HepG2 (cell line): Measurements from ENCODE around the gene CHL1. TPM values are rescaled to one million over a fixed set of nuclear protein-coding genes. Genes with fewer than 3 reads are reported as not detected.

Experiments
- ATAC-seq: fragments of 200-7000 bp; cut with Tn5 transposase; 3 replicates; pipeline ENCODE4 v1.9.1; 2020; ENCODE audit warnings: mild to moderate bottlenecking, moderate library complexity
- BruUV-seq: library from RNA; stranded (reverse); fragments of 400-500 nt; replicated peaks from 2 replicates; lab custom pipeline; 2021; lab: Mats Ljungman, UMichigan
- CTCF ChIA-PET: fragments of 300-600 bp; formaldehyde crosslinking; extraction: SDS; loops from one replicate; lab custom pipeline; 2021; ENCODE audit warnings: low total read pairs, inconsistent platforms, low intra/inter-chr PET ratio; lab: Yijun Ruan, JAX
- POLR2A ChIA-PET: fragments of 350-600 bp; sonication (Branson Sonifier 250); formaldehyde crosslinking; loops from one replicate; lab custom pipeline; 2020; ENCODE audit warnings: antibody characterized with exemption, inconsistent platforms; lab: Yijun Ruan, JAX
- DNase-seq: peaks from one replicate; pipeline ENCODE4 v3.0.0-alpha.2; 2015; ENCODE audit warnings: low spot score
- FAIRE-seq: peaks from 3 replicates; lab custom pipeline; 2011; peaks lifted over from hg19 to GRCh38; lab: Jason Lieb, UNC
- H2AFZ ChIP-seq: one replicate; pipeline ENCODE4 v1.6.1; 2011; ENCODE audit warnings: low read length, inconsistent platforms
- H3K27ac ChIP-seq: fragments of 300-600 bp; 3 replicates; pipeline ENCODE4 v1.8.0; 2011; ENCODE audit warnings: mixed run types, mild to moderate bottlenecking, mixed read lengths, low read length, inconsistent platforms; ENCODE audit not compliant: insufficient read depth; ENCODE audit errors: extremely low read length
- H3K27me3 ChIP-seq, 2 experiments: fragments of 200-600 bp in 1 of 2; 2 replicates in 1 of 2; 3 replicates in 1 of 2; pipeline versions ENCODE4 v1.6.0 to v1.8.0; 2011; ENCODE audit warnings: low read length in 2 of 2, mild to moderate bottlenecking in 2 of 2, moderate library complexity in 2 of 2, inconsistent platforms in 1 of 2; ENCODE audit not compliant: insufficient read depth in 2 of 2, control insufficient read depth in 1 of 2
- H3K36me3 ChIP-seq, 2 experiments: fragments of 200-600 bp in 1 of 2; replicated peaks in 1 of 2; 2 replicates in 1 of 2; 3 replicates in 1 of 2; pipeline versions ENCODE4 v1.5.1 to v1.8.0; 2011; ENCODE audit warnings: low read length in 2 of 2, inconsistent platforms in 1 of 2; ENCODE audit not compliant: insufficient read depth in 2 of 2, control insufficient read depth in 1 of 2
- H3K4me1 ChIP-seq: 2 replicates; pipeline ENCODE4 v1.5.1; 2012; ENCODE audit warnings: low read length, inconsistent platforms; ENCODE audit not compliant: insufficient read depth
- H3K4me2 ChIP-seq: 2 replicates; pipeline ENCODE4 v1.6.0; 2011; ENCODE audit warnings: low read depth, low read length, inconsistent platforms
- H3K4me3 ChIP-seq, 3 experiments: fragments of 200-600 bp in 1 of 3; sonication (generic), shearing (Covaris generic) in 1 of 3; replicated peaks in 1 of 3; 2 replicates each; pipeline ENCODE4 v1.5.1; 2011 to 2016; ENCODE audit warnings: low read length in 3 of 3, inconsistent platforms in 2 of 3, low read depth in 2 of 3, mild to moderate bottlenecking in 2 of 3, control low read depth in 1 of 3, mixed read lengths in 1 of 3; ENCODE audit not compliant: insufficient read depth in 1 of 3
- H3K79me2 ChIP-seq: one replicate; pipeline ENCODE4 v1.6.1; 2011; ENCODE audit warnings: low read length, inconsistent platforms; ENCODE audit not compliant: insufficient read depth
- H3K9ac ChIP-seq: 2 replicates; pipeline ENCODE4 v1.6.0; 2011; ENCODE audit warnings: mild to moderate bottlenecking, low read depth, low read length, inconsistent platforms; ENCODE audit not compliant: insufficient read depth
- H3K9me3 ChIP-seq: 2 replicates; pipeline ENCODE4 v1.5.1; 2012; ENCODE audit warnings: mild to moderate bottlenecking, low read length
- H4K20me1 ChIP-seq: 2 replicates; pipeline ENCODE4 v1.6.0; 2011; ENCODE audit warnings: inconsistent platforms, mild to moderate bottlenecking, low read length, moderate library complexity; ENCODE audit not compliant: insufficient read depth
- ADNP ChIP-seq: sonication (generic); formaldehyde crosslinking; IDR thresholded peaks from 2 replicates; pipeline ENCODE4 v1.4.0; 2020; ENCODE audit warnings: missing genetic modification reagents
- DNMT1 ChIP-seq: sonication (generic); formaldehyde crosslinking; IDR thresholded peaks from 2 replicates; pipeline ENCODE4 v1.5.1; 2020; ENCODE audit warnings: mild to moderate bottlenecking, missing genetic modification reagents
- HES4 ChIP-seq: sonication (generic); formaldehyde crosslinking; IDR thresholded peaks from 2 replicates; pipeline ENCODE4 v1.9.0; 2021; ENCODE audit warnings: mild to moderate bottlenecking, missing genetic modification reagents, borderline replicate concordance
- IKZF5 ChIP-seq: IDR thresholded peaks from 2 replicates; pipeline ENCODE4 v1.6.1; 2018; ENCODE audit warnings: missing genetic modification reagents, mild to moderate bottlenecking, missing compliant biosample characterization
- KLF15 ChIP-seq: sonication (generic); formaldehyde crosslinking; IDR thresholded peaks from 2 replicates; pipeline ENCODE4 v1.8.1; 2023; ENCODE audit warnings: borderline replicate concordance, mild to moderate bottlenecking, inconsistent platforms, missing genetic modification reagents, mixed read lengths
- MAFK ChIP-seq, 2 experiments: IDR thresholded peaks in 1 of 2; conservative IDR thresholded peaks in 1 of 2; 2 replicates each; pipeline ENCODE4 v1.6.1; 2011; ENCODE audit warnings: improper control_type of control experiment in 2 of 2, low read length in 2 of 2
- MED8 ChIP-seq: sonication (generic); formaldehyde crosslinking; IDR thresholded peaks from 2 replicates; pipeline ENCODE4 v1.8.1; 2023; ENCODE audit warnings: mild to moderate bottlenecking, missing genetic modification reagents; ENCODE audit not compliant: insufficient replicate concordance
- MTF2 ChIP-seq: sonication (generic); formaldehyde crosslinking; IDR thresholded peaks from 2 replicates; pipeline ENCODE4 v1.5.0; 2020; ENCODE audit warnings: missing genetic modification reagents, borderline replicate concordance
- PBX3 ChIP-seq: sonication (generic); formaldehyde crosslinking; IDR thresholded peaks from 2 replicates; pipeline ENCODE4 v1.8.1; 2023; ENCODE audit warnings: missing genetic modification reagents, inconsistent platforms, borderline replicate concordance
- PHF21A ChIP-seq: sonication (generic); formaldehyde crosslinking; IDR thresholded peaks from 2 replicates; pipeline ENCODE4 v1.5.0; 2020; ENCODE audit warnings: mild to moderate bottlenecking, missing genetic modification reagents
- POLR2AphosphoS2 ChIP-seq: IDR thresholded peaks from 2 replicates; pipeline ENCODE4 v1.6.1; 2011; ENCODE audit warnings: low read depth, low read length, improper control_type of control experiment
- PRPF4 ChIP-seq: fragments of 200-400 bp; formaldehyde crosslinking; IDR thresholded peaks from 2 replicates; pipeline ENCODE4 v1.6.1; 2016; ENCODE audit warnings: low read length, low read depth; ENCODE audit not compliant: poor library complexity, severe bottlenecking
- ZNF264 ChIP-seq: sonication (generic); formaldehyde crosslinking; IDR thresholded peaks from 2 replicates; pipeline ENCODE4 v1.4.0; 2020; ENCODE audit warnings: missing genetic modification reagents
- ZNF33B ChIP-seq: sonication (generic); formaldehyde crosslinking; IDR thresholded peaks from 2 replicates; pipeline ENCODE4 v1.5.1; 2020; ENCODE audit warnings: mild to moderate bottlenecking, missing genetic modification reagents
- ZNF607 ChIP-seq: sonication (generic); formaldehyde crosslinking; IDR thresholded peaks from 2 replicates; pipeline ENCODE4 v1.5.1; 2020; ENCODE audit warnings: missing genetic modification reagents, mild to moderate bottlenecking, borderline replicate concordance
- ZNF703 ChIP-seq: sonication (generic); formaldehyde crosslinking; IDR thresholded peaks from 2 replicates; pipeline ENCODE4 v1.5.1; 2020; ENCODE audit warnings: missing genetic modification reagents, mild to moderate bottlenecking, moderate library complexity, borderline replicate concordance
- ZNF792 ChIP-seq: IDR thresholded peaks from 2 replicates; pipeline ENCODE4 v1.6.1; 2016
- WGBS: methylation state at CpG from one replicate; pipeline ENCODE4 v1.1.6; 2017; ENCODE audit warnings: low lambda C conversion rate; 5-methylcytosine and 5-hydroxymethylcytosine counted together
- in situ Hi-C: cut with HindIII; loops from 2 replicates; pipeline ENCODE4 v1.10.0; 2017; ENCODE audit warnings: low pct_unique_long_range_greater_than_20kb; ENCODE audit not compliant: extremely low pct_ligation_motif_present
- intact Hi-C: fragments of 100-400 bp; cut with micrococcal nuclease; formaldehyde crosslinking; loops from one replicate; pipeline ENCODE4 v1.10.0; 2022; ENCODE audit not compliant: unreplicated experiment
- polyA plus RNA-seq, 8 experiments: library from polyadenylated mRNA; depleted of rRNA in 3 of 8; stranded (reverse) in 7 of 8; unstranded in 1 of 8; fragments of >200 nt; fragmentation: Illumina TruSeq in 4 of 8; extraction: Trizol in 4 of 8; gene quantifications; 2 replicates each; pipeline versions ENCODE4 v1.2.1 to v1.2.3, GENCODE V29; 2011 to 2016; ENCODE audit warnings: low read depth in 4 of 8, missing spikeins in 1 of 8, mixed read lengths in 1 of 8; ENCODE audit not compliant: insufficient read depth in 1 of 8
- total RNA-seq, 5 experiments: library from RNA; depleted of rRNA; stranded (reverse); fragments of >200 nt; fragmentation: Illumina TruSeq; extraction: Trizol; gene quantifications; 2 replicates each; pipeline ENCODE4 v1.2.3, GENCODE V29; 2016; ENCODE audit warnings: low read depth in 1 of 5
- TF ChIP-seq, protein P1 (sequence below): sonication (generic); formaldehyde crosslinking; IDR thresholded peaks from 2 replicates; pipeline ENCODE4 v1.4.0; 2020; ENCODE audit warnings: mild to moderate bottlenecking, low read depth, missing genetic modification reagents
- TF ChIP-seq, protein P2 (sequence below): sonication (generic); formaldehyde crosslinking; conservative IDR thresholded peaks from 2 replicates; pipeline ENCODE4 v1.5.0; 2020; ENCODE audit warnings: missing genetic modification reagents

CHL1 gene
- total and polyA plus RNA-seq, 2 of the 13 experiments (the other 11 are each of a cell fraction or from before 2014, with no cell fraction given) = not detected

- no peak for TF ChIP-seq PBX3 (CRISPR knock-in tag)
- TF ChIP-seq ADNP (CRISPR knock-in tag) = no peak
- peak; percentile 16 to 70; a peak in 2 of 4 replicates for TF ChIP-seq MAFK (conservative IDR thresholded peaks at IDR 0.05 in 1 of 2, IDR thresholded peaks at IDR 0.05 in 1 of 2; ENCODE audit: low read length in 2 of 2)
- no peak for TF ChIP-seq MED8 (CRISPR knock-in tag)
- TF ChIP-seq, protein P1, sequence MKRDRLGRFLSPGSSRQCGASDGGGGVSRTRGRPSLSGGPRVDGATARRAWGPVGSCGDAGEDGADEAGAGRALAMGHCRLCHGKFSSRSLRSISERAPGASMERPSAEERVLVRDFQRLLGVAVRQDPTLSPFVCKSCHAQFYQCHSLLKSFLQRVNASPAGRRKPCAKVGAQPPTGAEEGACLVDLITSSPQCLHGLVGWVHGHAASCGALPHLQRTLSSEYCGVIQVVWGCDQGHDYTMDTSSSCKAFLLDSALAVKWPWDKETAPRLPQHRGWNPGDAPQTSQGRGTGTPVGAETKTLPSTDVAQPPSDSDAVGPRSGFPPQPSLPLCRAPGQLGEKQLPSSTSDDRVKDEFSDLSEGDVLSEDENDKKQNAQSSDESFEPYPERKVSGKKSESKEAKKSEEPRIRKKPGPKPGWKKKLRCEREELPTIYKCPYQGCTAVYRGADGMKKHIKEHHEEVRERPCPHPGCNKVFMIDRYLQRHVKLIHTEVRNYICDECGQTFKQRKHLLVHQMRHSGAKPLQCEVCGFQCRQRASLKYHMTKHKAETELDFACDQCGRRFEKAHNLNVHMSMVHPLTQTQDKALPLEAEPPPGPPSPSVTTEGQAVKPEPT = no peak
- no peak for TF ChIP-seq ZNF33B (CRISPR knock-in tag)
- no peak for TF ChIP-seq PHF21A
Observed at GRCh38 chr3:325495-325894, 128.9 kb downstream of the CHL1 start (continued).

DNA sequence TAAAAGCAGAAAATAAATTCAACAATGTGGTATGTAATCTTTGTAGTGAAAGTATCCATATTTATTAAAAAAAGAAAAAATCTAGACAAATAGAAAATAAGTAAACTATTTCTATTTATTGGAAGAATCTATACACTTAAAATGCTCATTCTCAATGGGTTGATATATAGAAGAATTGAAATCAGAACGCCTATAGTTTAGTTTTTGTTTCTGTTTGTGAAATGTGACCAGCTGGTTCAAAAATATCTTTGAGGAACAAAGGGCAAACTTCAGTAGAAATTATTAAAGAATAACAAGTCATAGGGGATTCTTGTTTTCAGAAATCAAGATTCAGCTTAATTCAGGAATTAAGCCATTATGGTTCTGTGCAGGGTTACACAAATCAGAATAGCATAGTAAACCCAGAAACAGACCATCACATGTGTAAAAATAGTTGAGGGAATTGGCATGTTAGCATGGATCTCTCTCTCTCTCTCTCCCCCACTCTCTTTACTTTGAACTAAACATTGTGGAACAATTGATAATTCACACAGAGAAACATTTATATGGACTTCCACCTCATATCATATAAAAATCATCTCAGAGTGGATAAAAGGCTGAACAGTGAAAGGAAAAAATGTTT, 134.0 kb downstream of the CHL1 start:
- no peak for DNase-seq
- WGBS = 17% methylated on average over 1 of the region's 1 CpG
- no peak for FAIRE-seq
- no peaks in the 10 kb centered on the region for H3K27me3 ChIP-seq
- no peaks in the 10 kb centered on the region for H3K9me3 ChIP-seq
- CTCF ChIA-PET = no interaction called here
- H3K4me3 ChIP-seq = no peak overlapping the region
- no peaks in the 10 kb centered on the region for H3K79me2 ChIP-seq
- no peaks in the 10 kb centered on the region for H3K4me1 ChIP-seq
- ATAC-seq = no peak
- H3K4me2 ChIP-seq = no peak overlapping the region
- H4K20me1 ChIP-seq = no peaks in the 10 kb centered on the region
- POLR2A ChIA-PET = no interaction called here
- no peak overlapping the region for H3K9ac ChIP-seq
- no peak overlapping the region for H2AFZ ChIP-seq
- BruUV-seq = no TSS peak
- in situ Hi-C loops = no loop called here
- intact Hi-C loops = no loop called here
- no peaks in the 10 kb centered on the region for H3K36me3 ChIP-seq
- no peak overlapping the region for H3K27ac ChIP-seq
- TF ChIP-seq DNMT1 (CRISPR knock-in tag) = no peak
- TF ChIP-seq IKZF5 (CRISPR knock-in tag) = no peak
- no peak for TF ChIP-seq ZNF607 (CRISPR knock-in tag)
- TF ChIP-seq HES4 = no peak
- TF ChIP-seq PRPF4 = no peak
- TF ChIP-seq, protein P2, sequence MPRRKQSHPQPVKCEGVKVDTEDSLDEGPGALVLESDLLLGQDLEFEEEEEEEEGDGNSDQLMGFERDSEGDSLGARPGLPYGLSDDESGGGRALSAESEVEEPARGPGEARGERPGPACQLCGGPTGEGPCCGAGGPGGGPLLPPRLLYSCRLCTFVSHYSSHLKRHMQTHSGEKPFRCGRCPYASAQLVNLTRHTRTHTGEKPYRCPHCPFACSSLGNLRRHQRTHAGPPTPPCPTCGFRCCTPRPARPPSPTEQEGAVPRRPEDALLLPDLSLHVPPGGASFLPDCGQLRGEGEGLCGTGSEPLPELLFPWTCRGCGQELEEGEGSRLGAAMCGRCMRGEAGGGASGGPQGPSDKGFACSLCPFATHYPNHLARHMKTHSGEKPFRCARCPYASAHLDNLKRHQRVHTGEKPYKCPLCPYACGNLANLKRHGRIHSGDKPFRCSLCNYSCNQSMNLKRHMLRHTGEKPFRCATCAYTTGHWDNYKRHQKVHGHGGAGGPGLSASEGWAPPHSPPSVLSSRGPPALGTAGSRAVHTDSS (CRISPR knock-in tag) = no peak
- TF ChIP-seq POLR2AphosphoS2 = no peak
- TF ChIP-seq KLF15 (CRISPR knock-in tag) = no peak
- TF ChIP-seq MTF2 (CRISPR knock-in tag) = no peak
- no peak for TF ChIP-seq ZNF703 (CRISPR knock-in tag)
- TF ChIP-seq ZNF792 (CRISPR knock-in tag) = no peak
- no peak for TF ChIP-seq ZNF264 (CRISPR knock-in tag)
